T47D (cell line): Measurements from ENCODE around the gene ABCA6.

Source experiments
- DNase-seq, 2 experiments: peaks; one replicate each; pipeline versions ENCODE4 v3.0.0 to v3.0.0-alpha.2; 2011 to 2012; ENCODE audit warnings: low read depth in 1 of 2, low spot score in 1 of 2
- JUND ChIP-seq: IDR thresholded peaks from 2 replicates; pipeline ENCODE4 v1.6.1; 2012; ENCODE audit warnings: low read depth
- in situ Hi-C: cut with HindIII; loops from 2 replicates; pipeline ENCODE4 v1.10.0; 2016; ENCODE audit warnings: low sequenced_read_pairs, low pct_unique_long_range_greater_than_20kb

The ABCA6 gene

DNA sequence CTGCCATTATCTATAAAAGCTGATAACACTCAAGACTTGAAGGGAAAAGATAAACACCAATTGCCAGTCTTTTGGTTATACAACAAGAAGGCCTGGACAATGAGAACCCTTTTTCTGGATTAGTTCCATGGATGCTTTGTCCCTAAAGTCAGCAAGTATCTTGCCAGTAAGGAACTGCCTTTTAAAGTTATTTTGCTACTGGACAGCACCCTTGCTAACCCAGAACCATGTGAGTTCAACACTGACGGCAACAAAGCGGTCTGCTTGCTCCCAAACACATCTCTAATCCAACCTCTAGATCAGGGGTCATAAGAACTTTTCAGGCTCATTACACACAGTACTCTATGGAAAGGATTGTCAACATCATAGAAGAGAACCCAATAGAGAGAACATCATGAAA lies 25.3 kb upstream of the ABCA6 start:
- DNase-seq: no peak
- no peak for TF ChIP-seq JUND
- in situ Hi-C loops: no loop called here

DNA sequence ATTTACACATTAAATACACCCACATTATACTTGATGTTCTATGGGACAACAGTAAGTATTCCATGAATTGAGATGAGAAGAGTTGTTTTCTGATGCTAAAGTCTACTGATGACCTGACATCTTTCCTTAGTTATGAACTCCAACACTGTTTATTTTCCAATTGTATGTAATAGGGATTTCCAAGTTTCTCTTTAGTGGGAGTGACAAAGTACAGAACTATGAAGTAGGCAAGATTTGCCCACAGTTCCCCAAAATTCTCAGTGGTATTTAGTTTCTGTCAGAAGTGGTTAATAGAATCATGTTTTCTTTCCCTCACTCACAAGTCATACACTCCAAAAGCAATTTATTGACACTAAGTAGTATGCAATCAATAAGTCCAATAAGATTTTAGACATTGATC lies 22.5 kb upstream of the ABCA6 start:
- TF ChIP-seq JUND: no peak
- in situ Hi-C loops: no loop called here
- DNase-seq: no peak

DNA sequence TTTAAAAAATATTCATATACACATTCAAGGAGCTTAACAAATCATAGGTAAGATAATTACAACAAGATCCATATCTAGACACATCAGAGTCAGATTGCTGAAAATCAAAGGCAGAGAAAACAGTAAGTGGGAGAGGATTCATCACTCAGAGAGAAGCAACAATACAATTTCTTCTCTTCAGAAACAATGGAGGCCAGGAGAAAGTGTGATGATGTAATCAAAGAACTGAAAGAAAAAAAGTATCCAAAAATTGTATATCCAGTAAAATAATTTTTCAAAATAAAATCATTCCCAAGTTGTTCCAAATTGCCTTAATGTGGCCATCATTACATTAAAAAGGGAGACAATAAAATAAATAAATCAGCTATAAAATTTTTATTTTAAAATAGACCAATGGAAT lies 17.7 kb upstream of the ABCA6 start:
- no peak for TF ChIP-seq JUND
- no peak for DNase-seq
- in situ Hi-C loops: no loop called here

DNA sequence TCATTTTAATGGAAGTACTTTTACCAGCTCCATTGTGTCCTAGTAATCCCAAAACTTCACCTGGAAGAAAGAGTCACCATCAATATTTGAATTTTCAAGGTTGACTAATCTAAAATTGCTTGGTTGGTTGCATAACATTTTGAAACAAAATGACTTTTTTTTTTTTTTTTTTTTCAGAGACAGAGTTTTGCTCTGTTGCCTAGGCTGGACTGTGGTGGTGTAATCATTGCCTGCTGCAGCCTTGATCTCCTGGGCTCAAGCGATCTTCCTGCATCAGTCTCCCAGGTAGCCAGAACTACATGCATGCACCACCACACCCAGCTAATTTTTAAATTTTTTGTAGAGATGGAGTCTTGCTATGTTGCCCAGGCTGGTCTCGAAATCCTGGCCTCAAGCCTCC lies 12.6 kb upstream of the ABCA6 start:
- no peak for DNase-seq
- in situ Hi-C loops: no loop called here
- TF ChIP-seq JUND: no peak

DNA sequence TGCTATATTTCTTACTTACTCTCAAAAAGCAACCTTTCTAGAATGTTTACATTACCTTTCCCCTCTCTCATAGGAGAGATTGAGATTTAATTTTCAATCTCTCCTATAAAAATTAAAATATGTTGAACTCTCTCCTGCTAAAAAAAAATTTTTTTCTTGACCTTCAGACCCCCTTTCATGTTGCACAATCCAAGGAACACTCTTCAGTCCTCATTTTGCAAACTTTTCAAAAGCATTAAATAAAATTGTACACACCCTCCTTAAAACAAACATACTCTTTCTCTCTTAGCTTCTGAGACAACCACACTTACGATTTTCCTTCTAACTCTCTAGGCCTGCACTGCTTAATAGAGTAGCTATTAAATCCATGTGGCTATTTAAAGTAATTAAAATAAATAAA lies 8.6 kb upstream of the ABCA6 start:
- DNase-seq: no peak
- no peak for TF ChIP-seq JUND
- in situ Hi-C loops: no loop called here

DNA sequence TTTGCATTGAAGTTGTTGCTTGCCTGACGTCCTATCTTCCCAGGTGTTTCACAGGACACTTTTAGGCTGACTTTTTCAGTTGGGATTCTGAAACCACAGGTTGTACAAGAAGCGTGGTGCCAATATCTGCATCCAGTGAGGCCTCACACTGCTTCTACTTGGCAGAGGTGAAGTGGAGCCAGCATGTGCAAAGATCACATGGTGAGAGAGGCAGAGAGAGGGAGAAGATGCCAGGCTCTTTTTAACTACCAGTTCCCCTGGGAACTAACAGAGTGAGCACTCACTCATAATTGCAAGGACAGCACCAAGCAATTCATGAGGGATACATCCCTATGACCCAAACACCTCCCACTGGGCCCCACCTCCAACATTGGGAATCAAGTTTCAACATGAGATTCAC lies 5.8 kb upstream of the ABCA6 start:
- in situ Hi-C loops: no loop called here
- DNase-seq: no peak
- no peak for TF ChIP-seq JUND

DNA sequence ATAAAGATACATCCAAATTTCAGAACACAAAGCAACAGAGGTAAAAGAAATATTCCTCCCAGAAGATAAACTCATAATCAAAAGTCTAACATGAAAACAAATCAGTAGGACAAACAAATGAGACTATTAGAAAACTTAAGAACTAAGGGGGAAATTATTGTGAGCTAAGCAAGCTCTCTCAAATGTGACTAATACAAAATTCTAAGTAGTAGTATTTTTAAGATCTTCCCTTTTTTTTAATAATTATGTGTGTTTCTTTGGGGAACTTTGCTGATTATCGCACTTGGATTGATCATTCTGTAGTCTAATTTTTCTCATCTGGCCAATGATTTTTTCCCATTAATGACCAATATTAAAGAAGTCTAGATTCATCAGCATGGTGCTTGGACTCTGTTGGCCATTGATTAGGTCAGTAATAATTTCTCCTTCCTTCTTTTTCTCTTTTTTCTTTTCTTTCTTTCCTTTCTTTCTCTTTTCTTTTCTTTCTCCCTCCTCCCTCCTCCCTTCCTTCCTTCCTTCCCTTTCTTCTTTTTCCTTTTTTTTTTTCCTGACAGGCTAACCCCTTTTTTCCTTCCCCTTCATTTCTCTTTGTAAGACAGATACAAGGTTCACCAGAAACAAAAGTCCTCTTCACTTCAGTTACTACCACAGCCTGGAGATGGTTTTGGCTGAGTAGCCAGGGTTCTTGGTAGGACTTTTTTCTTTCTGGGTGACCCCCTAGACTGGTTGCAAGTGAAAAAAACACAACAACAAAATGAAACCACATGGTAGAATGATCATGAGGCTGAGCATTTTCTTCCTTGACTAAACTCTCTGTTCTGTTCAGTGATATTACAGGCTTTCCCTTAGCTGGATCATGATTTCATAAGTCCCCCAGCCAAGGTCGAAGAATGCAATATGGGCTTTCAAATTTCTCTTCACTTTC lies 2.9 kb upstream of the ABCA6 start:
- no peak for TF ChIP-seq JUND
- in situ Hi-C loops: no loop called here
- no peak for DNase-seq

DNA sequence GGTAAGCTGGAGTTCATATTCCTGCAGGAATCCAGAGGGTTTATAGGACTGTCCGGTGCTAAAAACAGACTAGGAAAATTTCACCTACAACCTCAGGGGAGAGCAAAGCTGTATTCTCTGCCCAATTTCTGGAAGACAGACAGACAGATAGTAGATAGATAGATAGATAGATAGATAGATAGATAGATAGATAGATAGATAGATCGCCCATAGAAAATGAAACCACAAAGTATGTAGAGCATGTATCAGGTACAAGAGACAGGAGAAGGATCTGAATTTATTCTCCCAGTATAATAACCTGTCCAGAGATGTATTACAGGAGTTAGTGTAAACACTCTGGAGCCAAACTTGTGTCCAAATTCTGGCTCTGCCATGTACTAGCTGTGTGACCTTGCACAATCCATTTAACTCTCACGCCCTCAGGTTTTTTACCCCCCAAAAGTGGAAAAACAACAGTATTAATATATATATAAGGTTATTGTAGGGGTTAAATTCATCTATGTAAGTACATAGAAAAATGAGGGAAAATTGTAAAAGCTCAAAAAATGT lies 2.1 kb upstream of the ABCA6 start:
- TF ChIP-seq JUND: no peak
- DNase-seq: no peak
- in situ Hi-C loops: no loop called here

DNA sequence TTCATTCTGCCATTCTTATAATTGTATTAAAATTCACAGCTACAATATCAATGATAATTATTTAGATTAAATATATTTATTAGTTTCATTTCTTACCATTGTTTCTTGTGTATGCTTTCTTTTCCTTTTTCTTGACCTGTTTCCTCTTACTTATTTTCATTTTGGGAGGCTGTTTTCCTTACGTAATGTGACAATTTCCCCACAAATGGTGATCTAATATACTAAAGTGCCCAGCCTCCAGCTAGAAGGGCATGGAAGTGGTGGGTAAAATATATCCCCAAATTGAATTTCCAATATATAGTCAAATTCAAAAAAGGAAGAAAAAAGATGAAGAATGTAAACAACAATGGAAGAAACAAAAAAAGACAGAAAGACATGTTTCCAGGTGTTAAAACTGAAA lies 1.5 kb upstream of the ABCA6 start:
- in situ Hi-C loops: no loop called here
- no peak for DNase-seq
- no peak for TF ChIP-seq JUND

DNA sequence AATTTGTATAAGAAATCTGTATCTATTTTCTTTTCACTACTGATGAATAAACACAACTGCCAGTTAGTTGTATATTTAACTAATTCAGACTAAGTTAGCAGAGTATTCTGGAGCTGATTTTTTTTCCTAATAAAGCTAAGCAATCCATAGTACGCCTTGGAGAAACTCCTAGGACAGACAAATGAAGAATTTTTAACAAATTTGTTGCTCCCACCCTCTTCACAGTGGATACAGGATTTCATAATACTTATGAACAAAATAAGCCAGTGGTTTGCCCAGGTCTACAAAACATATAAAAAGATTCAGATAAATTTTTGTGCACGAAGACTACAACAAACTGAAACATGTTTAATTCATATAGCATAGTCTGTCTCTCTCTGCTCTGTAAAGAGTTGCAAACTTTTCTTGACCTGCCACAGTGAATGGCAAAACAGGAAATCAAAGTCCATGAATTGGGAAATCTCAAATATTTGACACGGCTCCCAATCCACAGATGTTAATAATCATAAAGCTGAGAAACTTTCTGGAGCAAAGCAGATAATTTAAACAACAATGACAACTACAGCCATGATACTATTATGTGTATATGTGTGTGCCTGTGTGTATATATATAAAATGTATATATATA lies 594 bp upstream of the ABCA6 start:
- no peak for DNase-seq
- in situ Hi-C loops: no loop called here
- TF ChIP-seq JUND: no peak

DNA sequence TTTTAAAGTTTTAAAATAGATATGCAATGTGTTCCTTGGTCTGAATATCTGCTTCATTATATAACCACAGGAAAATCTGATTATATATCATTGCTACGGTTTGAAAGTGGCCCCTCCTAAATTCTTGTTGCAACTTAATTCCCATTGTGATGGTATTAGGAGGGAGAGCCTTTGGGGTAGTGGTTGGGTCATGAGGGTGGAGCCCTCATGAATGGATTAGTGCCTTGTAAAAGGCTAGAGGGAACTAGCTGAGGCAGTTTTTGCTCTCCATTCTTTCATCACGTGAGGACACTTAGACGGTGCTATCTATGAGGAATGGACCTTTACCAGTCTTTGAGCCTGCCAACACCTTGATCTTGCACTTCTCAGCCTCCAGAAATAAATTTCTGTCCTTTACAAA lies 7.6 kb downstream of the ABCA6 start:
- TF ChIP-seq JUND: no peak
- no peak for DNase-seq
- in situ Hi-C loops: no loop called here

DNA sequence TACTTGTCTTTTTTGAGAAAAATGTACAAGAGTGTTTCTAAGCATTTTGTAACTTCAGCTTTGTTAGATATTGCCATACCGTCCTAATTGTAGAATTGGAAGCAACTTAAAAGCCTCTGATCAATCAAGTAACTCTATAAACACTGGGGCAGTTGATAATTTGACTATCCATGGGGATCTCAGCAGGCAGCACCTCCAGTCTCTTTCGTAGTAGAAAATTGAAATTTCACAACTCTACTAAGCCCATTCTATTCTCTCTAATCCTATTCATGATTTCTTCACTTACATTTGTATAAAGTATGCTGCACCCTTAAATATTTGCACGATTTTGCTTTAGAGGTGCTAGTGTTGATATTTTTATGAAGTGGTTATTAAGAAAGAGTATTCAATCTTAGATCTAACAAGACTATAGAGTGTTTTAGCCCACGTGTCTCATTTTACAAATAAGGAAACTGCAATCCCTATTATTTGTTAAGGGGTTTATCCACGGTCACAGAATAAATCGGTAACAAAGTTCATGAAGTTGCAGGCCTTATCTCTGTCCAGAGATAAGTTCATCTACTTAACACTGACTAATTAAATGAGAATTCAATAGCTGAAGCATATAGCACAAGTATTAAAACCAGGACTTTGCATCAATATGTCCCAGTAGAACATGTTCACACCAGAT lies 10.9 kb downstream of the ABCA6 start:
- no peak for TF ChIP-seq JUND

DNA sequence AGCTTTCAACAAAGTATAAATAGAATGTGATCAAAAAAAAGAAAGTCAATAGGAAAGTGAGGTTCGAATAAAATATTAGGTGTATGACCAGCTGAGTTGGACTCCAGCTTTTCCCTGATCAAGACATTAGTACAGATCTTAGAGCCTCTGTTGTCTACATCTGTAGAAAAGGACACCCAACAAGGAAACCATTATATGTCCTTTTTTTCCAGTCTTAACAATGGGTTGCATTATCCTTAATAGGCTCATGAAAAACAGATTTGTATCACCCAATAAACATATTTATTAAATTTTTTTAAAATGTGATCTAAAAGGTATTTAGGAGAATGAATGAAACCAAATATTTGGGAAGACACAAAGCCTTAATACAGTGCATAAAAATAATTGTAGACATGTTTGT lies 18.1 kb downstream of the ABCA6 start:
- in situ Hi-C loops: no loop called here
- no peak for TF ChIP-seq JUND
- DNase-seq: no peak

More for the DNA sequence above, 10.9 kb downstream of the ABCA6 start:
- no peak for DNase-seq
- in situ Hi-C loops: no loop called here
